ENCODE results near the gene PRDX2.

PRDX2 gene

GRCh38 chr19:12778905-12779161 is 22.8 kb downstream of the PRDX2 start:
- no peak for DNase-seq

- DNase-seq = no peak
These were observed 23.3 kb downstream of the PRDX2 start for GRCh38 chr19:12778017-12778904.

GRCh38 chr19:12777217-12778016 is 24.2 kb downstream of the PRDX2 start:
- DNase-seq = peak; percentile 29

GRCh38 chr19:12774588-12775555 is 26.7 kb downstream of the PRDX2 start, which contains the start of gene HOOK2:
Gene HOOK2 (minus strand): TSS chr19:12775552. CDS start chr19:12775449, 103 bp downstream.
- peak; percentile 32 for DNase-seq

GRCh38 chr19:12773571-12773970 is 28.0 kb downstream of the PRDX2 start:
- DNase-seq = no peak

- no peak for DNase-seq
These were observed 29.3 kb downstream of the PRDX2 start for GRCh38 chr19:12772323-12772722.

GRCh38 chr19:12770922-12771321 is 30.7 kb downstream of the PRDX2 start:
- no peak for DNase-seq

GRCh38 chr19:12769689-12770088 is 31.9 kb downstream of the PRDX2 start:
- no peak for DNase-seq

- no peak for DNase-seq
These were observed 33.9 kb downstream of the PRDX2 start for GRCh38 chr19:12767666-12768065.

- DNase-seq = no peak
These were observed 34.5 kb downstream of the PRDX2 start for GRCh38 chr19:12767150-12767549.

GRCh38 chr19:12766051-12766521 is 35.5 kb downstream of the PRDX2 start:
- no peak for DNase-seq

GRCh38 chr19:12764698-12765097 is 36.9 kb downstream of the PRDX2 start:
- no peak for DNase-seq

GRCh38 chr19:12763100-12763499 is 38.5 kb downstream of the PRDX2 start:
- no peak for DNase-seq

GRCh38 chr19:12759686-12760085 is 41.9 kb downstream of the PRDX2 start:
- no peak for DNase-seq

GRCh38 chr19:12757544-12758274 is 43.9 kb downstream of the PRDX2 start:
- no peak for DNase-seq

GRCh38 chr19:12756150-12756883 is 45.3 kb downstream of the PRDX2 start:
- DNase-seq = no peak

- no peak for DNase-seq
These were observed 47.0 kb downstream of the PRDX2 start for GRCh38 chr19:12754465-12755196.

- no peak for DNase-seq
These were observed 49.4 kb downstream of the PRDX2 start for GRCh38 chr19:12752056-12752781.

- no peak for DNase-seq
These were observed 50.0 kb downstream of the PRDX2 start, which contains the start of gene BEST2 for GRCh38 chr19:12751635-12752034. Gene BEST2 (plus strand): TSS chr19:12751791. CDS start chr19:12752593, 802 bp downstream.

- no peak for DNase-seq
These were observed 50.7 kb downstream of the PRDX2 start for GRCh38 chr19:12750851-12751250.

All from NCI-H1417 treated with DMSO at 0.1 percent for 48 hours (cell line).